ENCODE data around the gene LPP. TPM values are rescaled to one million over a fixed set of nuclear protein-coding genes. Genes with fewer than 3 reads are reported as not detected.

LPP gene
- total RNA-seq, 2 donors from 2014 or later = 1,568 to 1,607 TPM

- ATAC-seq (ENCODE audit: insufficient number of reproducible peaks, low FRiP score, low read depth) = no peak
- peaks cover 34 to 72% of the 10 kb centered on the region in 2 donors for H3K4me1 ChIP-seq (ENCODE audit: control insufficient read depth in 1 of 2, low read depth in 2 of 2)
- H3K4me3 ChIP-seq = no peak overlapping the region
- TF ChIP-seq CTCF (IDR thresholded peaks at IDR 0.05) = no peak
- no peaks in the 10 kb centered on the region for H3K27me3 ChIP-seq (replicated peaks; ENCODE audit: insufficient read depth)
- H3K27ac ChIP-seq = peak overlapping the region in 1 of 2 donors; percentile 71
- DNase-seq (ENCODE audit: low spot score) = no peak
- H3K9me3 ChIP-seq = no peaks in the 10 kb centered on the region
- no peaks in the 10 kb centered on the region for H3K36me3 ChIP-seq
These were observed 196.0 kb downstream of the LPP start for GRCh38 chr3:188349933-188350332.

- no peak for TF ChIP-seq CTCF (IDR thresholded peaks at IDR 0.05)
- Histone ChIP-seq H3K4me1 (ENCODE audit: control insufficient read depth in 1 of 2, low read depth in 2 of 2) (peaks cover 31 to 62% of the 10 kb centered on the region in 2 donors), H3K27ac (no peak overlapping the region), H3K27me3 (replicated peaks; ENCODE audit: insufficient read depth) (no peaks in the 10 kb centered on the region), H3K36me3 (no peaks in the 10 kb centered on the region), H3K4me3 (no peak overlapping the region), H3K9me3 (no peaks in the 10 kb centered on the region)
- ATAC-seq (ENCODE audit: insufficient number of reproducible peaks, low FRiP score, low read depth) (no peak), DNase-seq (ENCODE audit: low spot score) (no peak)
These were observed 197.0 kb downstream of the LPP start for GRCh38 chr3:188350961-188351360.

- Histone ChIP-seq H3K4me3 (no peak overlapping the region), H3K9me3 (no peaks in the 10 kb centered on the region), H3K4me1 (ENCODE audit: control insufficient read depth in 1 of 2, low read depth in 2 of 2) (peaks cover 31 to 62% of the 10 kb centered on the region in 2 donors), H3K27me3 (replicated peaks; ENCODE audit: insufficient read depth) (no peaks in the 10 kb centered on the region), H3K27ac (no peak overlapping the region), H3K36me3 (no peaks in the 10 kb centered on the region)
- no peak for ATAC-seq (ENCODE audit: insufficient number of reproducible peaks, low FRiP score, low read depth)
- TF ChIP-seq CTCF (IDR thresholded peaks at IDR 0.05) = no peak
- DNase-seq (ENCODE audit: low spot score) = no peak
These were observed 197.7 kb downstream of the LPP start for GRCh38 chr3:188351648-188352047.

GRCh38 chr3:188352196-188352927, 198.4 kb downstream of the LPP start:
- H3K4me1 ChIP-seq (ENCODE audit: control insufficient read depth in 1 of 2, low read depth in 2 of 2) = peaks cover 32 to 64% of the 10 kb centered on the region in 2 donors
- no peak for TF ChIP-seq CTCF (IDR thresholded peaks at IDR 0.05)
- no peaks in the 10 kb centered on the region for H3K36me3 ChIP-seq
- H3K4me3 ChIP-seq = no peak overlapping the region
- H3K27me3 ChIP-seq (replicated peaks; ENCODE audit: insufficient read depth) = no peaks in the 10 kb centered on the region
- ATAC-seq (ENCODE audit: insufficient number of reproducible peaks, low FRiP score, low read depth) (no peak), DNase-seq (ENCODE audit: low spot score) (no peak)
- H3K27ac ChIP-seq = no peak overlapping the region
- no peaks in the 10 kb centered on the region for H3K9me3 ChIP-seq

GRCh38 chr3:188353426-188353825, 199.5 kb downstream of the LPP start:
- H3K27ac ChIP-seq = no peak overlapping the region
- no peak for TF ChIP-seq CTCF (IDR thresholded peaks at IDR 0.05)
- no peak for DNase-seq (ENCODE audit: low spot score)
- peaks cover 30 to 64% of the 10 kb centered on the region in 2 donors for H3K4me1 ChIP-seq (ENCODE audit: control insufficient read depth in 1 of 2, low read depth in 2 of 2)
- H3K9me3 ChIP-seq = no peaks in the 10 kb centered on the region
- no peaks in the 10 kb centered on the region for H3K27me3 ChIP-seq (replicated peaks; ENCODE audit: insufficient read depth)
- H3K4me3 ChIP-seq = no peak overlapping the region
- ATAC-seq (ENCODE audit: insufficient number of reproducible peaks, low FRiP score, low read depth) = no peak
- no peaks in the 10 kb centered on the region for H3K36me3 ChIP-seq
